ENCODE measurements around the gene ENTPD8.

GRCh38 chr9:137390553-137391410 lies 50.4 kb downstream of the ENTPD8 start:
- TF ChIP-seq CTCF (IDR thresholded peaks at IDR 0.05) (no peak), POLR2AphosphoS5 (IDR thresholded peaks at IDR 0.05) (no peak)

All from gastroesophageal sphincter (tissue), 3 donors.